Fibroblast of lung (primary cell): ENCODE measurements around the gene NR3C2.

ENCODE experiments used
- CTCF ChIP-seq, 2 donors: IDR thresholded peaks in 1 of 2; conservative IDR thresholded peaks in 1 of 2; 1 replicate in 1 of 2; 2 replicates in 1 of 2; pipeline ENCODE4 v1.5.1; 2011 to 2012; ENCODE audit warnings: low read length in 2 of 2, control low read depth in 1 of 2, inconsistent platforms in 1 of 2, low read depth in 1 of 2, mild to moderate bottlenecking in 1 of 2
- EZH2 ChIP-seq: IDR thresholded peaks from 2 replicates; pipeline ENCODE4 v1.5.1; 2012; ENCODE audit warnings: low read length, control low read depth, mild to moderate bottlenecking; ENCODE audit errors: missing control alignments

DNA sequence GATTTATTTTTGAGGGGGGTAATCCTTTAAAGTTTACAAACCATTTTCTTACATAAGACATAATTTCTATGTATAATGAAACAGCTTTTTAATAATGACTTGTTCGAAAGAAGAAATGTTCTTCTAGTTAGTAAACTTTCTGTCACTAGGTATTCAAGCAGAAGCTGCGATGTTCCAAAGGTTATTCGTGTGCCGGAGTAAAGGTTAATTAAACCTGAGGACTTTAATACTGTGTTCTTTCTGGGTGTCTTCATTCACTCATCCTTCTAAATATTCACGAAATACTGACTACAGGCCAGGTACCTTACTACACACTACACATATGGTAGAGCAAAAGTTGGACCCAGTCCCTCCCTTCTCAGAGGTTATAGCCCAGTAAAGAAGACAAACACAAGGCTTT is 96.7 kb downstream of the NR3C2 start:
- TF ChIP-seq CTCF (conservative IDR thresholded peaks at IDR 0.05 in 1 of 2, IDR thresholded peaks at IDR 0.05 in 1 of 2; ENCODE audit: low read depth in 1 of 2, low read length in 2 of 2) (no peak), EZH2 (no peak)
